IPS-NIHi7 (cell line): ENCODE measurements around the gene HMGA1.

ENCODE experiments used
- DNase-seq: peaks from one replicate; pipeline ENCODE4 v3.0.0; 2012; ENCODE audit warnings: mixed read lengths; ENCODE audit errors: extremely low spot score

The HMGA1 gene

GRCh38 chr6:34223956-34224940, 12.4 kb upstream of the HMGA1 start:
- DNase-seq, result peak; percentile 97

GRCh38 chr6:34225551-34225950, 11.1 kb upstream of the HMGA1 start:
- no peak for DNase-seq

GRCh38 chr6:34226066-34226465, 10.6 kb upstream of the HMGA1 start:
- no peak for DNase-seq

- peak; percentile 55 for DNase-seq
These were observed 9.7 kb upstream of the HMGA1 start for GRCh38 chr6:34226731-34227586.

DNA sequence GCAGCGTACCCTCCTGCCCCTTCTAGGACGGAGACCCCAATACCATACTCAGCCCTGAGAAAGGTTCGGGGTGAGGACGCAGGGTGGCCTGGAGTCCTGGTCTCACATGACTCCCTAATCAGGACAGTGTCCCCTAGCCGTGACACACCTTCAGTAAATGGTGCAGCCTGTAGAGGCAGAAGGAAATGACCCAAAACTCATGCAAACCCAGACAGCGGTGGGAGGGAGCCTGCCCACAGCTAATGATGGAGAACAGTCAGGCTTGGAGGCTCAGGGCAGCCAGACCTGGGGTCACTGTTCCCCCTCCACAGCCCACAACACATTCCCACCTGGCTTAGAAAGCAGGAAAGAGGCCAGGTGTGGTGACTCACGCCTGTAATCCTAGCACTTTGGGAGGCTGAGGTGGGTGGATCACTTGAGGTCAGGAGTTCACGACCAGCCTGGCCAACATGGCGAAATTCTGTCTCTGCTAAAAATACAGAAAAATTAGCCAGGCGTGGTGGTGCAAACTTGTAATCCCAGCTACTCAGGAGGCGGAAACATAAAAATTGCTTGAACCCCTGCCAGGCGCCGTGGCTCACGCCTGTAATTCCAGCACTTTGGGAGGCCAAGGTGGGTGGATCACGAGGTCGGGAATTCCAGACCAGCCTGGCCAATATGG, 8.8 kb upstream of the HMGA1 start:
- DNase-seq, result no peak

- DNase-seq, result no peak
These were observed 6.8 kb upstream of the HMGA1 start for GRCh38 chr6:34229877-34230276.

- no peak for DNase-seq
These were observed 5.9 kb upstream of the HMGA1 start for GRCh38 chr6:34230653-34231371.

DNA sequence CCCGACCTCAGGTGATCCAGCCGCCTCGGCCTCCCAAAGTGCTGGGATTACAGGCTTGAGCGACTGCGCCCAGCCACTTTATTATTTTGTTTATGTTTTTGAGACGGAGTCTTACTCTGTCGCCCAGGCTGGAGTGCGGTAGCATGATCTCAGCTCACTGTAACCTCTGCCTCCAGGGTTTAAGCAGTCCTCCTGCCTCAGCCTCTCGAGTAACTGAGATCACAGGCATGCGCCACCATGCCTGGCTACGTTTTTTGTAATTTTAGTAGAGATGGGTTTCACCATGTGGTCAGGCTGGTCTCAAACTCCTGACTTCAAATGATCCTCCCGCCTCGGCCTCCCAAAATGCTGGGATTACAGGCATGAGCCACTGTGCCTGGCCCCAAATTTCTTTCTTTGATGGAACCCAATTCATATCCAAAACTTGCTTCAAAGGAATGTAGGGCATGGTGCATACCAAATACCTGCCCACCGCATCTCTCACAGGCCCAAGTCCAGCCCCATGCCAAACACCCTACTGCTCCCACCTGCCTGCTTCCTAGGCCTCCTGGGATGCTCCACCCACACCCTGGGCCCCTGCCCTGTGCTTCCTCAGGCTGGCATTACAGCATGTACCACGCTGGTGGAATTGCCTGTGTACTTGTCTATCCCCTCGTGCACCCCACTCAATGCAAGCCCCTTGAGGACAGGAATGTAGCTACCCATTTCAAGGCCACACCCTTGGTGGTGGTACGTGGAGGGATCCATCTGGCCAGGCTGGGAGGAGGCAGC, 4.9 kb upstream of the HMGA1 start:
- no peak for DNase-seq

DNA sequence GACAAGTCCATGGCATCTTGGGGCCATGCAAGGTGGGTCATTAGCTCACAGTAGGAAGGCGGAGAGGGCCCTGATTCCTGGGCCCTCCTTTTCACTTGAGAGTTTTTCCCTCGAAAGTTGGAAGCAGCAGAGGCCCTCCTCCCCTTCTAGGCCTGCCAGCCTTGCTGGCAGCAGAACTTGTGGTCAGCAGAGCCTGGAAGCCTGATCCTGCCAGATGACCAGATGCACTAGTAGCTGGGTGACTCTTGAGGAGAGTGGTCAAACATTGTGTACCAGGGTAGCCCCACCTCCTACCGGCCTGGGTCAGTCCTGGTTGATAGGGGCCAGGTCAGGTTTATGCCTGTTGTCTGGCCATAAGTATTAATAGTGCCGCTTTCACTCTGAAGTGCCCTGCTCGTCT, 3.8 kb upstream of the HMGA1 start:
- DNase-seq, result no peak

DNA sequence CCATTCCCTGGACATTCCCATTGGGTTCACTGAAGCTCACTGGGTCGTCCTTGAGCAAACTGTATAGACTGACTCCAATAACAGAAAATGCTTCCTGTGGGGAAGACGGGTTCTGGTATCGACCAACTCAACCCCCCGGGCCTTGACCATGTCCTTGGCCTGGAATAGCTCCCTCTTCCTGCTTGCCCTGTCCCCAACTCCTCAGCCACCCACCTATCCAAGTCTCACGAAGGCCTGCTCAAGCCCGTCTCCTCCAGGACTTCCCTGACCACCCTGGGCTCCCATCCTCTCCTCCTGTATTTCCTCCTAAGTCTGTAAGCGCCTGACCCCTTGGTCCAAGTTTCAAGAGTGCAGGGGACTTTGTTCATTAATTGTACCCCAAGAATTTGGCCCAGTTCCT, 2.8 kb upstream of the HMGA1 start:
- DNase-seq, result no peak

DNA sequence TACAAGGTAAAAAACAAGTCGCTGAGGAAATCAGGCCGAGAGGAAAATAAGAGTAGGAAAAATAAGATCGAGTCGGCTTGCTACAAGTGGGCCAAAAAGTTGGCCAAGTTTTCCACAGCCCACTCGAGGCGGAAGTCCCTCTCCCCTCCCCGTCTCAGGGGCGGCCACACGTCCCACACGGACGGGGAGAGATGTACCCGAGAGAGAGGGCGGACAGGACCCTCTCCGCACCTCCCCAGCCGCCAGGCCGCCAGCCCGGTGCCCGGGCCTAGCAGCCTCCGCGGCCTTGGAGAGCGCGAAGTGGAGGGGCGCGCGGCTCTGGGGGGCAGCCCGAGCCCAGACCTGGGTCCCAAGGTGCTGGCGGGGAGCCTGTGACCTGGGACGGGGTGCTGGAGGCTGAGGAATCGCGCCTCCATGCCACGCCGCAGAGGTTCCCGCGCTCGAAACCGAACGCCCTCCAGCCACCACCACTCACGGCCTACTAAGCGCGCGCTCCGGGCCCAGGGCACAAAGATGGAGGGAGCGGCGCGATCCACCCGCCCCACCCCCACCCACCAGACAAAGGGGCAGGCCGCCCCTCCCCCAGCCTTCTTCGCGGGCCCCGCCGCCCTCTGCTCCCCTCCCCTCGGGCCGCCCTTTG, 1.9 kb upstream of the HMGA1 start:
- DNase-seq, result peak; percentile 81

DNA sequence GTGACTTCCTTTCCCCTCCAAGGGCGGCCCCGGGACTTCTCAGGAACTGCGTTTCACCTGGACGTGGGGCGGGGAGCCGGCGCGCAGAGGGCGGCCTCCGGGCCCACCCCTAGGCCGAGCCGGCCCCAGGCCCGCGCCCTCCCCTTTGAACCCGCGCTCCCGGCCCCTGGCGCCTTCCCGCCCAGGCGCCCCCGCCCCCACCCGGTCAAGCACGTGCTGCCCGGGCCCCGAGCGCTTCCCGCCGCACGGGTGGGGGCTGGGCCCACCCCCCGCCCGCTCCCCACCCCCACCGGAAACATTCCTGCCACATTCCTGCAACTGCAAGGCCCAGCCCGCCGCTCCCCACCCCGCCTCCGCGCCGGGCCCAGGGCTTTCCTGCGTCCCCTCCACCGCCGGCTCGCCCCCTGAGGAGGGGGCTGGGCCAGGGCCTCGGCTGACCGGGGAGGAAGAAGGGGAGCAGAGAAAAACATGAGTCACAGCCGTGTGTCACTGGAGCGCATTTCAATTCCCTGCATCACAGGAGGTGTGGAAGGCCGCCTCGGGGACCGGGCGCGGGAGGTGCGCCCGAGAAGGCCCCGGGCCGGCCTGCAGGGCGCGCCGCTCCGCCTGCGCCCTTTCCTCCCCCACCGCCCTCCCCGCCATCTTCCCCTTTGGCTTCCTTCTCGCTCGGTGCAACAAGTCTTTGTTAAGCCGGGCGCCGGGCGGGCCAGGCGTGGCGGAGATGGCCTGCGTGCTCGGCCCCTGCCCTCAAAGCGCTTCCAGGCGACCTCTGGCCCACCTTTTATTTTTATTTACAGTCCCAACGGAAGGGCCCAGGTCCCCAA, 1.2 kb upstream of the HMGA1 start:
- DNase-seq, result peak; percentile 82

DNA sequence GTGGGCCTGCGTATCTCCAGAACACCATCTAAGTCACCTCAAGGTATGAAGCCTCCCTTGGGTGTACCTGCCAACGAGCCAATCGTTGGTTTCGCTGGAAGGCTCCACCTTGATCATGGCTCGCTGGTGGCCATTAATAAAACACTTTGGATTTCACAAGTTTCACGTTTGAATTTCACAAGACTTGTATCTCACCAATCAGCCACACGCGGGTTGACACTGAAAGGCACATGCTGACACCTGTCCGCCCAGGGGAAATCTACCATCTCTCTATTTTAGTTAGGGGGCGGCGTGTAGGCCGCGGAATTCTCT, 586 bp upstream of the HMGA1 start:
- DNase-seq, result no peak

DNA sequence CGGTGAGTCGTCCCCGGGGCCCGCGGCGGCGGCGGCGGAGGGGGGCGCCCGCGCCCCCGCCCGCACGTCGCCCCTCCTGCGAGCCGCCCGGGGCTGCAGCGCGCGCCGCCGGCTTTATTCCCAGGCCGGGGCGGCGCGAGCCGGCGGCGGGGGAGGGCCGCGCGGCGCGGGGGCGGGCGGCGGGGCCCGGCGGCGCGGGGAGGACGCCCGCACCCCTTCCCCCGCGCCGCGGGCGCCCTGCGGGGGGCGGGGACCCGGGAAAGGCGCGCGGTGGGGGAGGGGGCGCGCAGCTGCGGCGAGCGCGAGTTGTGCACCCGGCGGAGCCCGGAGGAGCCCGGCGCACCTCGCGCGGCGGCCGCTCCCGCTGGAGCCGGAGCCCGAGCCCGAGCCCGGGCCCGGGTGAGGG, 646 bp downstream of the HMGA1 start:
- DNase-seq, result no peak

- no peak for DNase-seq
These were observed 1.3 kb downstream of the HMGA1 start for GRCh38 chr6:34237722-34238584.

DNA sequence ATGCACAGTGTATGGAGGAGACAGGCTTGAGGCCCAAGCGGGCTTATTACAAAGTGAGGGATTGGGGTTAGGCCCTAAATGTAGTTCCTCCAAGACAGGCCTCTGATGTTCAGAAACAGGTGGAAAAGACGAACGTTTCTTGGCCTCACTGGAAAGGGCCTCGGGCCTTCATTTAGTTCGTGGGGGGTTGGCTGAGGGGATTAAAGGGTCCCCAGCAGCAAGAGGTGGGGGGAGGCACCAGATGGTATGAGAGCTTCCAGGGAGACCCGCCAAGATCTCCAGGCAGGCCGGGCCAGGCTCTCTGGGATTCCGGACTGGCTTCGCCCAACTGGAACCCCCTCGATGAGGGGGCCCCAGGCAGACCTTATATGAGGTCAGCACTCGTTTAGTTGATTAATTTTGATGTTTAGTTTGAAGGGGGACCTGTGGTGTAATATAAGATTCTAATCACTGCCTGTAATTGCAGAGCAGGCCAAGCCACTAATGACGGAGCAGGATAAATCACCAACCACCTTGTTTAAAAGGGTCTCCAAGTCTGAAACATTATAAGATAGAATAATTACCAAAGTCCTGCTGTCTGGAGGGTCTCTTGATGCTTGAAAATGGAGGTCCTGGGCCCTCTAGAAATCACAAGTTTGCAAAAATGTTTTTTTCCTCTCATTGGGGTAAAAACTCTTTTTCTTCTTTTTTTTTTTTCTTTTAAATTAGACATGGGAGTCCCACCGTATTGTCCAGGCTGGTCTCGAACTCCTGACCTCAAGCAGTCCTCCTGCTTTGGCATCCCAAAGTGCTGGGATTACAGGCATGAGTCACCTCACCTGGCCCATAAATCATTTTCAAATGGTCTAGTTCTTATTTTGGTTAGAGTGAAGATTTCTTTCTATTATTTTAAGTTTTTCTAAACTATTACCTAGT, 2.2 kb downstream of the HMGA1 start:
- DNase-seq, result no peak

DNA sequence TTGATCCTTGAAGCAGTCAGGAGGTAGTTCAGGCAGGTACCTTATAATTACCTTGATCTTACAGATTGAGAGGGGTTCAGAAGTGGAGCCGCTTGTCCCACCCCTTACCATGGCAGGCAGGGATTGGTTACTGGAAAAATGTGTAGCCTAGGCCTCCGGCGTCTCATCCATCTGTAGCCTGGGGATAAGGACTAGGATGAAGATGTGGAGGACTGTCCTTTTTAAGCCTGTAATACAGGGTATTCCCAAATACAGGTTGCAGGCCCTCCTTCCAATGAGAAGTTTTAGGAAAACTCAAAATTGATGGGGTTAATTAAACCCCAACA, 2.8 kb downstream of the HMGA1 start:
- DNase-seq, result no peak

DNA sequence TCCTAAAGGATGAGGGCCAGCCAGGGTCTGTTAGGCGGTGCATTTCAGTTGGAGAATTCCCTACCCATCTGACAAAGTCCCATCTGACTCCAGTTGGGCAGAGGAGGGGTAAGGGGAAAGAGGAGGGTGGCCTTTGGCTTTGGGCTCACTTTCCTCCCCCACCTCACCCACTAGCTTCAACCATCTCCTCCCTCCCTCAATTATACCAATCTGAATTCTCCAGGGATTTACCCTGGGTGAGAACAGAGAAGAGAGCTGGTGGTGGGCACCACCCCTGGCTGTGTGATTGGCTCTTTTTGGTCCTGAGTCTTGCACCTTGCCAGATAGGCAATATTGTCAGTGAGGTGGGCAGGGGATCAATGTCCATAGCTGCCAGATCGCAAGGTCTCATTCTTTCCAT, 3.2 kb downstream of the HMGA1 start:
- DNase-seq, result no peak
